ENCODE measurements around the gene GRIA1.

- TF ChIP-seq CTCF (IDR thresholded peaks at IDR 0.05) (no peak), REST (IDR thresholded peaks at IDR 0.05; ENCODE audit: insufficient read depth in 1 of 2, low read depth in 2 of 2, low read length in 1 of 2) (no peak), SIN3A (IDR thresholded peaks at IDR 0.05; ENCODE audit: borderline replicate concordance, insufficient read depth, low read depth, low read length) (no peak), TCF7L2 (IDR thresholded peaks at IDR 0.05; ENCODE audit: low read depth, low read length) (no peak)
Observed at GRCh38 chr5:153523831-153524230, 33.4 kb downstream of the GRIA1 start.
